ENCODE measurements around the gene TMPRSS6.

The TMPRSS6 gene

GRCh38 chr22:37032134-37032534, 77.4 kb downstream of the TMPRSS6 start:
- no peak overlapping the region for H3K4me3 ChIP-seq (replicated peaks; ENCODE audit: low read depth, low read length)
- no peak for DNase-seq (ENCODE audit: low read depth)
- no peak for TF ChIP-seq CTCF (IDR thresholded peaks at IDR 0.05; ENCODE audit: low read length, missing control alignments)

DNA sequence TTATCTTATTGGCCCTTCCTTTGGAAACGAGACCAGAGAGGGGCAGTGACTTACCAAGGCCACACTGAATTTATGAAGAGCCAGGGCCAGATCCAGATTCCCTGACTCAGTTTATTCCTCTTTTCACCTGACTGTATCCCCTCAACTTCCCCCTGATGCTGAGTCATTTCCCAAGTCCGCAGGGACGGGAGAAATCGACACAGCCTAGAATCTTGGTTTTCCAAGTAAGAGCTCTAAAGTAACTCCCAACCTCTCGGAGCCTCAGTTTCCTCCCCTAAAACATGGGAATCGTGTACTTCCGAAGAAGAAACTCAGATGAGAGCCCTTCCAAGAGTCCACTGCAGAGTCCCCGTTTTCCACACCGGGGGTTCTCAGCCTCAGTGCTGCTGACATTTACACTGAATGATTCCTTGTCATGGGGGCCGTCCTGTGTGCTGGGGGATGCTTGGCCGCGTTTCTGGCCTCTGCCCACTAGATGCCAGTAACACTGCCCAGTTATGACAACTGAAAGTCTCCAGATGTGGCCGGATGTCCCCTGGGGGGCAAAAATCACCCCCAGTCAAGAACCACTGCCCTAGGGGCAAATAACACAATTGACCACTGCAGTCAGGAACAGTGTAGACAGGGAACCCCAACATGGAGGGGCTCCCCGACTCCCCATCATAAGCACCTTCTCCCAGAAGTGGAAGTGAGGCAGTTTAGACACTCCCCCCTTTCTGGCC, 78.8 kb downstream of the TMPRSS6 start:
- no peak overlapping the region for H3K4me3 ChIP-seq (replicated peaks; ENCODE audit: low read depth, low read length)
- no peak for DNase-seq (ENCODE audit: low read depth)
- TF ChIP-seq CTCF (IDR thresholded peaks at IDR 0.05; ENCODE audit: low read length, missing control alignments): no peak

DNA sequence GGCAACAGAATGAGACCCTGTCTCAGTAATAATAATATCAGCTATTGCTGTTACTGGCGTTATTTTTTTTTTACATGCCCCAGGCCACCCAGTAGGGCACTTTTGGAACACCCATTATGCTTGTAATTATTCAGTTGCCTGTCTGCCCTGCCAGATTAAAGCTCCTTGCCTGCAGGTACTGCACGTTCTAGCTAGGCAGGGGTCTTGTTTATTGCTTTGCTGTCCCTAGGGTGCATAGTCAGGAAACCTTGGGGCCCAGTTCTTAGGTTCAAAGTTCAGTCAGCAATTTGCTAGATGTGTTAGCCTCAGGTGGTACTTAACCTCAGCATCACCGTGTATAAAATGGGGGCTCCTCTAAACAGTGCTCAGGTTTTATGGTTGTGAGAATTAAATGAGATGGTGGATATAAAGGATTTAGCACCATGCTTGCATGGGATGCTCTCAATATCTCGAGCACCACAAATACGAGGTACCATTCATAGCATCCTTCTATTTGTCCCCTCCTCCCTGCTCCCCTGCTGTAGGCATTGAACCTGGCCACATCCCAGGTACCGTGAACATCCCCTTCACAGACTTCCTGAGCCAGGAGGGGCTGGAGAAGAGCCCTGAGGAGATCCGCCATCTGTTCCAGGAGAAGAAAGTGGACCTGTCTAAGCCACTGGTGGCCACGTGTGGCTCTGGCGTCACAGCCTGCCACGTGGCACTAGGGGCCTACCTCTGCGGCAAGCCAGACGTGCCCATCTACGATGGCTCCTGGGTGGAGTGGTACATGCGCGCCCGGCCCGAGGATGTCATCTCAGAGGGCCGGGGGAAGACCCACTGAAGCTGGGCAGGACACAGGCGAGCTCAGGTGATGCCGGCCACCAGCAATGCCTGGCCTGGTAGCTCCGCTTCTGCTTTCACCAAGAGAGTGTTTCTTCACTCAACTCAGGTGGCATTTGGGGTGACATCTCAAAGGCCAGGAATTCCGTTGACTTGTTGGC, 80.5 kb downstream of the TMPRSS6 start:
- no peak for DNase-seq (ENCODE audit: low read depth)
- no peak overlapping the region for H3K4me3 ChIP-seq (replicated peaks; ENCODE audit: low read depth, low read length)
- TF ChIP-seq CTCF (IDR thresholded peaks at IDR 0.05; ENCODE audit: low read length, missing control alignments): no peak

- no peak for DNase-seq (ENCODE audit: low read depth)
- TF ChIP-seq CTCF (IDR thresholded peaks at IDR 0.05; ENCODE audit: low read length, missing control alignments): no peak
- H3K4me3 ChIP-seq (replicated peaks; ENCODE audit: low read depth, low read length): no peak overlapping the region
Measured at GRCh38 chr22:37027556-37027955, 82.0 kb downstream of the TMPRSS6 start.

DNA sequence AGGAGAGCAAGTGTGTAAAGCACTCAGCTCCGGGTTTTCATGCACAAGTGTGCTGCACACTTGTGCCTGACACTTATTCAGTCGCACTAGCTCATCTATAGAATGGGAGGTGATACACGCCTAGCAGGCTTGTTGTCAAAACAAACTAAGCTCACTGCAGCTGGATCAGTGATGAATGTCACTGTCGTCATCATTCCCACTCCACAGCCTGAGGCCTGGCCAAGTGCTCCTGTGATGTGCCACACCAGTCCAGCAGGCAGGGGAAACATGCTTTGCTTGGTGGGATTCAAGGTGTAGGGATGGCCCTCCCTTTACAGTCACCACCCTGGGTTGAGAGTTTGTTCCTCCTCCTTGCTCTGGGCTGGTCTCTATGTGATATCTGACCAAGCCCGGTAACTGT, 83.2 kb downstream of the TMPRSS6 start:
- TF ChIP-seq CTCF (IDR thresholded peaks at IDR 0.05; ENCODE audit: low read length, missing control alignments): no peak
- no peak overlapping the region for H3K4me3 ChIP-seq (replicated peaks; ENCODE audit: low read depth, low read length)
- DNase-seq (ENCODE audit: low read depth): no peak

- TF ChIP-seq CTCF (IDR thresholded peaks at IDR 0.05; ENCODE audit: low read length, missing control alignments): no peak
- DNase-seq (ENCODE audit: low read depth): no peak
- no peak overlapping the region for H3K4me3 ChIP-seq (replicated peaks; ENCODE audit: low read depth, low read length)
Measured at GRCh38 chr22:37025500-37026070, 83.9 kb downstream of the TMPRSS6 start.

Data from fibroblast of pulmonary artery (primary cell).